Ishikawa (cell line): Measurements from ENCODE around the gene FCN3.

ENCODE experiments used
- CEBPB ChIP-seq: IDR thresholded peaks from 2 replicates; pipeline ENCODE4 v1.6.1; 2012
- CREB1 ChIP-seq: IDR thresholded peaks from 2 replicates; pipeline ENCODE4 v1.6.1; 2012; ENCODE audit warnings: low read depth
- EGR1 ChIP-seq: IDR thresholded peaks from 2 replicates; pipeline ENCODE4 v1.6.1; 2012
- EP300 ChIP-seq: IDR thresholded peaks from 2 replicates; pipeline ENCODE4 v1.6.1; 2012; ENCODE audit warnings: borderline replicate concordance
- FOXM1 ChIP-seq: IDR thresholded peaks from 2 replicates; pipeline ENCODE4 v1.6.1; 2012; ENCODE audit warnings: low read depth, borderline replicate concordance
- NFIC ChIP-seq: IDR thresholded peaks from 2 replicates; pipeline ENCODE4 v1.6.1; 2012
- RAD21 ChIP-seq: IDR thresholded peaks from 2 replicates; pipeline ENCODE4 v1.6.1; 2012; ENCODE audit warnings: low read depth
- REST ChIP-seq: IDR thresholded peaks from 2 replicates; pipeline ENCODE4 v1.6.1; 2012; ENCODE audit warnings: low read depth, mild to moderate bottlenecking
- TAF1 ChIP-seq: IDR thresholded peaks from 2 replicates; pipeline ENCODE4 v1.6.1; 2012; ENCODE audit warnings: low read depth, mild to moderate bottlenecking
- TCF12 ChIP-seq: IDR thresholded peaks from 2 replicates; pipeline ENCODE4 v1.6.1; 2012; ENCODE audit warnings: low read depth
- TEAD4 ChIP-seq: IDR thresholded peaks from 2 replicates; pipeline ENCODE4 v1.6.1; 2012
- YY1 ChIP-seq: IDR thresholded peaks from 2 replicates; pipeline ENCODE4 v1.6.1; 2012; ENCODE audit warnings: low read depth
- ZBTB7A ChIP-seq: IDR thresholded peaks from 2 replicates; pipeline ENCODE4 v1.6.1; 2012; ENCODE audit warnings: low read depth
- TF ChIP-seq, protein P1 (sequence below): IDR thresholded peaks from 2 replicates; pipeline ENCODE4 v1.6.1; 2012
- TF ChIP-seq, protein P2 (sequence below): IDR thresholded peaks from 2 replicates; pipeline ENCODE4 v1.6.1; 2012

FCN3 gene

GRCh38 chr1:27395441-27396195 is 21.0 kb upstream of the FCN3 start:
- 0 out of 2 replicates have a peak, but pooled peaks have one; percentile 3 for TF ChIP-seq CEBPB
- TF ChIP-seq, protein P1, sequence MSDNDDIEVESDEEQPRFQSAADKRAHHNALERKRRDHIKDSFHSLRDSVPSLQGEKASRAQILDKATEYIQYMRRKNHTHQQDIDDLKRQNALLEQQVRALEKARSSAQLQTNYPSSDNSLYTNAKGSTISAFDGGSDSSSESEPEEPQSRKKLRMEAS, result no peak; the same call in 1 of the 2 replicates
- no peak for TF ChIP-seq NFIC
- no peak for TF ChIP-seq TAF1
- TF ChIP-seq, protein P2, sequence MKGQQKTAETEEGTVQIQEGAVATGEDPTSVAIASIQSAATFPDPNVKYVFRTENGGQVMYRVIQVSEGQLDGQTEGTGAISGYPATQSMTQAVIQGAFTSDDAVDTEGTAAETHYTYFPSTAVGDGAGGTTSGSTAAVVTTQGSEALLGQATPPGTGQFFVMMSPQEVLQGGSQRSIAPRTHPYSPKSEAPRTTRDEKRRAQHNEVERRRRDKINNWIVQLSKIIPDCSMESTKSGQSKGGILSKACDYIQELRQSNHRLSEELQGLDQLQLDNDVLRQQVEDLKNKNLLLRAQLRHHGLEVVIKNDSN, result peak; percentile 31
- TF ChIP-seq EP300, result no peak
- TF ChIP-seq ZBTB7A, result no peak; the same call in 1 of the 2 replicates
- no peak for TF ChIP-seq REST
- 0 out of 2 replicates have a peak, but pooled peaks have one; percentile 13 for TF ChIP-seq YY1
- no peak; the same call in 1 of the 2 replicates for TF ChIP-seq TCF12
- no peak for TF ChIP-seq CREB1
- TF ChIP-seq EGR1, result no peak
- TF ChIP-seq FOXM1, result no peak
- peak; percentile 93 for TF ChIP-seq RAD21
- TF ChIP-seq TEAD4, result peak; percentile 63

DNA sequence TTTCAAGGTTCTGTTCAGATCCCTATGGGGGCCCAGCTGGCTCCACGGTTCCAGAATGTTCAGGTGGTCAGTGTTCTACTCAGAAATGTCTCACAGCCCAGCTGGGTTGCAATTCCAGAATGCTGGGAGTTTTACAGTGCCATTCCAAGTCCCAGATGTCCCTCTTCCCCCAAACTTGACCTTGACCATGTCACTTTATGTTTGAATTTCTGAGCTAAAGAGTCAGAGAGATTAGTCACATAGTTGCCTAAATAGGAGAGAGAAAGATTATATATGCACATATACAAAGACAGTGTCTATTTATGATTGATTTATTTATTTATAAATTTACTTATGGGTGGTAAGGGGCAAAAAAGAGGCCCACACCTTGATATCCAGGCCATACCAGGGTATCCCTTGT is 20.3 kb upstream of the FCN3 start:
- TF ChIP-seq YY1, result no peak
- TF ChIP-seq NFIC, result no peak
- TF ChIP-seq ZBTB7A, result no peak
- TF ChIP-seq RAD21, result no peak
- TF ChIP-seq, protein P1, result no peak
- TF ChIP-seq, protein P2, result no peak
- TF ChIP-seq CEBPB, result no peak
- TF ChIP-seq REST, result no peak
- no peak for TF ChIP-seq FOXM1
- no peak for TF ChIP-seq TCF12
- no peak for TF ChIP-seq EGR1
- TF ChIP-seq TEAD4, result no peak
- no peak for TF ChIP-seq TAF1
- no peak for TF ChIP-seq CREB1
- TF ChIP-seq EP300, result no peak

- TF ChIP-seq NFIC, result no peak
- TF ChIP-seq TEAD4, result no peak
- TF ChIP-seq TAF1, result no peak
- TF ChIP-seq, protein P1, result no peak
- no peak for TF ChIP-seq REST
- TF ChIP-seq RAD21, result no peak
- TF ChIP-seq CEBPB, result no peak
- TF ChIP-seq EGR1, result no peak
- no peak for TF ChIP-seq YY1
- TF ChIP-seq FOXM1, result no peak
- TF ChIP-seq, protein P2, result no peak
These were observed 19.6 kb upstream of the FCN3 start for GRCh38 chr1:27394282-27394658.
